GM21825 (cell line): ENCODE measurements around the gene PARVB.

Experiments used
- ATAC-seq: cut with Tn5 transposase; IDR thresholded peaks from one replicate; pipeline ENCODE4 v1.9.1; 2021; ENCODE audit warnings: mild to moderate bottlenecking, moderate library complexity; ENCODE audit not compliant: unreplicated experiment

The PARVB gene

DNA sequence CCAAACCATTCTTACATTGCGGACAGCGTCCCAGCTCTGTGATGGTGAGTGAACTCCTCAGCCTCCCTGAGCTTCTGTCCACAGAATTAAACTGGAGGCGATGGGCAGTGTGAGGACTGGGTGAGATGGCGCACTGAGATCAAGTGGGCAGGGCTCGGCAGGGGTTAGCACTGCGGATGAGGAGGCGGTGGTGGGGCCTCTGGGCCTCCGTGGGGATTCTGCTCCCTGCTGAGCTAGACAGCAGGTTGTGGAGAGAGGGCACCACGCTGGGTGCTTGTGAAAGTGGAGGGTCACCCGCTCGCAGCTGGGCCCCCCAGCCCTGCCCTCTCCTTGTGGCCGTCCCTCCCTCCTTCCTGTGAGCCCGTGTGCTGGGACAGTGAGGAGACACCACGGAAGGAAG is 131.0 kb downstream of the PARVB start:
- no peak for ATAC-seq

DNA sequence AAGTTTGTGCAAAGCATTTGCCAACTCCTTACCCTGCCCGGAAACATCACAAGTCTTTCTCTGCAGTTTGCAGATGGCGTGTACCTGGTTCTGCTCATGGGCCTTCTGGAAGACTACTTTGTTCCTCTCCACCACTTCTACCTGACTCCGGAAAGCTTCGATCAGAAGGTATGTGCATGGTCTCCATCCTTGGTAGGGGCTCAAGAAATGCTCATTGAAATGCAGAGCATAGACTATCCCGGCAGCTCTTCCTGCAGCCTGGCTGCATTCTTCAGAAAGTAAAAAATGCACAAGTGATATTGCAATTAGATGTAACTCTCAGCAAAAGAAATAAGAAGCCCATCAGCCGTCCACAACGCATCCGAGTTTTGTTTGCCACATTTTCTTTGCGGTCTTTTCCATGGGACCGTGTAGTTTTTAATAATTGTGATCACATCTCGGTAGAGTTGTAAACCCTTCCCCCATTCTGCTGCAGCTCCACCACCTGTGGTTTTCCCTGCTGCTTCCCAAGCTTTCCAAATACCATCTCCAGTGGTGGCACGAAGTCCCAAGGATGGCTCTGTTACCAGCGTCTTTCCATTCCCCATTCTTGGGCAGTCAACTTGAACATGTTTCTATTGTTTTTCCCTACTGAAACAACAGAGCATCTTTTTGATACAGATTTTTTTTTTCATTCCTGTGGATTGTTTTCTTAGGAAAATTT is 134.0 kb downstream of the PARVB start:
- ATAC-seq, result no peak

DNA sequence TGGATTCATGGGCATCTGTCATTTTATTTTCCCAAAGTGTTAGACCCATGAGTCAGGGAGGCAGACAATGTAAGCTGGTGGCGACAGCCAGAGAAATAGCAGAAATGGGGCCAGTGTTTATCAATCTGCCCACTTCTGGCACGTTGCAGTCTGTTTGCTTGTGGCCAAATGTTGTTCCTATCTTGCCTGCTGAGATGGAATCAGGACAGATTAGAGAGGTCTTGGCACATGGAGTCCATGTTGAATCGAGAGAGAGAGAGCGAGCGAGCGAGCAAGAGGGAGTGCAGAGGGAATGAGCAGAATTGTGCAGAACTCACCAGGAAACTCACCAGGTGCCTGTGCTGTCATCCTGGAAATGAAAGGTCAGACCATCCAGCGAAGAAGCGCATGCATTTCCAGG is 134.7 kb downstream of the PARVB start:
- ATAC-seq, result no peak

DNA sequence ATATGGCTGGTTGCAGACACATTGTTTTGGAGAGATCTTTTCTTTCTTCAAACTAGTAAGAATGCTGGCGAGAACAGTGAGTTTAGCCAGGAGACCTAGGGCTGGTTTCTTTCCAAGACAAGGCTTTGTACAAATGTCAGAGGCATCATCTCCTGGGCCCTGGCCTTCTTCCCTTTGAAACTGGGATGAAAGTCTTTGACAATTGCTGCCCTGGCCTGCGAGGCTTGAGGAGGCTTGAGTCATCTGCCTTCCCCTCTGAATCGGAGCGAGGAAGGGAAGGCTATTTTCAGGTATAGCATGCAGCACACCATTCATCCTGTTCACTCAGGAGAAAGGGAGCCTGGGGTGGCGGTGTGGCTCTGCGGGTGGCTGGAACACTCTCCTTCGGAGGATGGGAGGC is 135.1 kb downstream of the PARVB start:
- ATAC-seq, result no peak

DNA sequence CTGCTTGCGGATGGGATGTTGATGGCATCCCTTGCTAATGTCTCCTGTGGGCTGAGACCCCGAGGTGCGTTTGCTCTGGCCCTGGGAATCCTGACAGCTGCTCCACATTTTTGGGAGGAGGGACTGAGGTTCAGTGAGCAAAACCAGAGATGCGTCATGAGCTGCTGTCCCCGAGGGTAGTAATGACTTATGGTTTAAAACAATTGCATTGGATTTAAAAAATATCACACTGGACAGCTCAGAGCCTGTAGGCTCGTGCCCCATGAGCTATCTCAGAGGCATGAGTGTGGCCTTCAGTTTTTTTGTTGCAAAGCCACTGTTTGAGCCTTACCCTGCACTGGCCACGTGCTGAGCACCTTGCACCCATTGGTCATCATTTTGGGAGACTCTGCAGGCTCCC is 135.7 kb downstream of the PARVB start:
- no peak for ATAC-seq

DNA sequence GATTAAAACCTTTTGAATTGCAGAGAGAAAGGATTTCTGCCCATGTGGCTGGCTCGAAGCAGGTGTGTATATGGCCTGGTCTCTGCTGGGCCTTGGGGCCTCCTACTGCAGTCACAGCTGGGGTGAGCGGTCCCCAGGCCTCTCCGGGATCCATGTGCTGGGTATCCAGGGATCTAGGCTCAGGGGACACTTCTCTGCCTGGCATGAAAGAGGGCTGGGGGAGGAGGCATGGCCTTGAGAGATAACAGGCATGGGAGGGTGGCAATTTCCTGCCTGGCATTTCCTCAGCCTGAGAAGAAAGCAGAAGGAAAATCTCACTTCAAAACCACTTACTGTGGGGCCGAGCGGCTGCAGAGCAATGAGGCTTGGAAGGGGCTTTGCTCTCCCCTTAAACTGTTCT is 136.3 kb downstream of the PARVB start:
- no peak for ATAC-seq

DNA sequence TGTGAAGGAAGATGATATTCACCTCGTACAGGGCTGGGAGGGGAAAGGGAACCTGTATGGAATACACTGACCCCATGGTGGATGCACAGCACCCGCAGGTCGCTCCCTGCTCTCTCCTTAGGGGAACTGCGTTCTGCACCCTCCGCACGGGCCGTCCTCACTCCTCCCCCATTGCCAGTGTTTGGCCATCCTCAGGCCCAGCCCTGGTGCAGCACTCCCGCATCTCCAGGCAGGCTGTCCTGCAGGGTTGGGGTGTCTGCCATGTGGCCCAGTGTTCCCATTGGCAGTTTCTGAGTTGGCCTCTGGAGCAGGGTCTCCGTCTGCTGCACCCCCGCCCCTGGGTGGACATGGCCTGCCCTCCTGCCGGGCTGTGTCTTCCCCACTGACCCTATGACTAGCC is 137.6 kb downstream of the PARVB start:
- no peak for ATAC-seq

DNA sequence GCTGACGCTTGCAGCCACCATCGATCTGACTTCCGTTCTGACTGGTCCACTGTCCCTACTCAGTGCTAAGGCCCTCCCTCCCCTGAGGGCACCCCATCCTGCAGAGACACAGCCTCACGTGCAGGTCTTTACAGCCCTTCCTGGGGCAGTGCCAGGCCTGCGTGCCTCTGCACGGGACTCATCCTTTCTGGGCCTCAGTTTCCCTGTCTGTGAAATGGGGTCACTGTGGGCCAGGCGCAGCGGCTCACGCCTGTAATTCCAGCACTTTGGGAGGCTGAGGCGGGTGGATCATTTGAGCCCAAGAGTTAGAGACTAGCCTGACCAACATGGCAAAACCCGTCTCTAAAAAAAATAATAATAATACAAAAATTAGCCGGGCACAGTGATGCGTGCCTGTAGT is 138.9 kb downstream of the PARVB start:
- ATAC-seq, result no peak

DNA sequence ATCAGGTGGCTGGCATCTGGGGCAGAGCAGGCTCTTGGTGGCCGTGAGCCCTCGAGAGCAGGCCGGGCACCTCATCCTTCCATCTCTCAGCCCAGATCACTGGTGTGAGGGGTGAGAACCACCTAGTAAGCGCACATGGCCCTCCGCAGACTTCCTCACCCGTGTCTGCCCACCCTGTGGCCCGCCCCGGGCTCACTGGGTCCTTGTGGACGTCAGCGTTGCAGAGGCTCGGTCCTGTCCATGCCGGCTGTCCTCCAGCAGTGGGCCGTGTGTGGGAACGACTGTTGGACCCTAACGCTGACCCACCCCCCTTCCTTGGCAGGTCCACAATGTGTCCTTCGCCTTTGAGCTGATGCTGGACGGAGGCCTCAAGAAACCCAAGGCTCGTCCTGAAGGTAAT is 139.4 kb downstream of the PARVB start:
- ATAC-seq, result no peak

DNA sequence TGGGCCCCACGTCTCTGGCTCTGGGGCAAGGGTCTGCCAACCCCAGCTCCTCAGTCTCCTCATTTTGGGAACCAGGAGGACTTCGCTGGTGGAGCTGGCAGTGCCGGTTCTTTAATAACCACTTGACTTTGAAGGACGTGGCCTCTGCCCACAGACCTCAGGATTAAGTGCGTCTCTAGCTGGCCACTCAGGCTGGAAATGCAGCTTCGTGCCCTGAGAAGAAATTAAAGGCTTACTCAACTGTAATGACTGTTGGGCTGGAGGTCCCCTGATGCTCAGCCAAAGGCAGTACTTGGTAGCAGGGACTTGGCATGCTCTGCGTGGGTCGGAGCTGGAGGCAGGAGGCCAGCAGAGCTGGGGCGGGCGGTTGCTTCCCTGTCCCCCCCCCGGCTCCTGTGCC is 139.9 kb downstream of the PARVB start:
- no peak for ATAC-seq

DNA sequence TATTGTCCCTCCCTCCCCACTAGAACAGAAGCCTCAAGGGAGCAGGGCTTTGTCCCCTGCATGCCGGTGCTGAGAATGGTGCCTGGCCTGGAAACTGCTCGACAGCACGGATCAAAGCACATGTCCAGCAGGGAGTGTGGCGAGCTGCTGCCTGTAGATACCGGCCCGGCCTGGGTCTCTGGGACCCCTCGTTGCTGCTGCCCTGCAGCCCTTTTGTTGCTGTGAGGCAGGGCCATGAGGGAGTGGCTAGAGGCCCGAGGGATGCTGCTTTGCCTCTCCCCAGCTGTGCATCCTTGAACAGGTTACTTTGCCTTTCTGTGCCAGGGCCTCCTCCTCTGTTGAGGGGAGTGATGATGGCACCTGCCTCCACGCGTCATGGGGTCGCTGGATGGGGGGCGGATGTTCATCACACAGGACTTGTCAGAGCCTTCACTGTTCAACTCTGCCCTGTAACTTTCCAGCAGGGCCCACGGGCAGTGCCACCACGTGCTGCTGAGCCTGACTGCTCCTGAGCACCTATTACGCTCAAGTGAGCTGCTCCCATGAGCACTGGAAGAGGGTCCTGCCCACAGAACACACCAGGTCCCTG is 141.3 kb downstream of the PARVB start:
- no peak for ATAC-seq

DNA sequence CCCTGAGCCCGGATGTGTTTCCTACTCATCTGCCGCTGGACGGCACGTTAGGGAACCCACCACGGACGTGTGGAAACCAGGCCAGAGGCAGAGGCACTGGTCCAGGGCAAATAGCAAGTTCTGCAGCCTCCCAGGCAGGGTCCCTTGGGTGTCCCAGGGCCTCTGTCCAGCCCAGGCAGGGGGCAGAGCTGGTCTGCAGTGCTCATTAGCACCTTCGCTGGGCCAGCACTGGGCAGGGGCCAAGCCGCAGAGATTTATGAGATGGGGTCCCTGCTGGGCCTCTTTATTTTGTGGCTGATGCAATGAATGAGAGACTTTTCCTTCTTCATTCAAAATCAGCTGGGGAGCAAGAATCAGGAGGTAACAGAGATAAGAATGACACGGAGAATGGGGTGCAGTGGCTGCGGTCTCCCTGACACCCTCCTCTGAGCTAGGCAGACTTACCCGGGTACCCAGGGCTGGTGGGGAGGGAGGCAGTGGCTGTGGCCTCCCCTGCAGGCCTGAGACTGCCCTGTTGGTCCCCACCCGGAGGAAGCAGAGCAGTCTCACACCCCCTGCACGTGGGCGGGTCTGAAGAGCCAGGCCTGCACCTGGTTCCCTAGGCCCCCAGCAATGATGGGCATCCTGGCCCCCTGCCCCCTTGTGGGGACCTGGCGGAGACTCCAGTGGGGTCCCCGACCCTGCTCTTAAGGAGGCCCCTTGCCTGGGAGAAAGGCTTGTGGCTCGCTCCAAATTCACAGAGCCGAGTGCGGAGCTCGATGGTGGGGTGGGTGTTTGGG is 142.6 kb downstream of the PARVB start:
- no peak for ATAC-seq

DNA sequence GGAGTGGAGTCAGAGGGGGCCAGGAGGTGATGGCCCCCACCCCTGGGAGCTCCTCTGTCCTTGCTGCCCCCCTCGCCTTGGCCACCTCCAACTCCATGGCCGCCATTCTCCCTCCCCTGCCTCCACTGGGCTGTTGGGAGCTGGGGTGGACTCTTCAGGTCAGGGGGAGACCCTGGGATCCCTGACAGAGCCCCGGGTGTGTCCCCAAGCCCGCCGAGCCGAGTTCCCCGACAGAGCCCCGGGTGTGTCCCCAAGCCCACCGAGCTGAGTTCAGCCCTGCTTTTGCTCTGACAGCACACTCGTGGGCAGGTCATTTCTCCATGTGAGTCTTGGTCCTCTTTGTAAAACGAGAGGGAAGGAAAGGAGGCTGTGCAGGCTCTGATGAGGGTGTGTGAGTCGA is 143.4 kb downstream of the PARVB start:
- ATAC-seq, result no peak

DNA sequence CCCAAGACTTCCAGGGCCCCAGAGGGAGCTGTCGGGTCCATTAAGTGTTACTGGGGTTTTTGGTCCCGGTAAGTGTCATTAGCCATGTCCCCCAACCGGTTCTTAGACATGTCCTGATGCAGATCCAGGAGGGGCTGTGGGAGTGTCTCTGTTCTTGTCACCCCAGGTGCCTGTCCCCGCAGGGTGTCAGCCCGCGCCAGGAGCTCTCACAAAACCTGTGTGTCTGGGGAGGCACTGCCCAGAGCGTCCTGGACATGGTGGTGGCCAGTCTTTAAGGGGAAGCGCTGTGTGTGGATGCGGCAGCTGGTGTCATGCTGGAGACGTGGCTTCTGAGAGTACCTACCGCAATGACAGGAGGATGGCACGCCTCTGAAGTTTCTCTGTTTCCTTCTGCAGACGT is 144.1 kb downstream of the PARVB start:
- no peak for ATAC-seq

DNA sequence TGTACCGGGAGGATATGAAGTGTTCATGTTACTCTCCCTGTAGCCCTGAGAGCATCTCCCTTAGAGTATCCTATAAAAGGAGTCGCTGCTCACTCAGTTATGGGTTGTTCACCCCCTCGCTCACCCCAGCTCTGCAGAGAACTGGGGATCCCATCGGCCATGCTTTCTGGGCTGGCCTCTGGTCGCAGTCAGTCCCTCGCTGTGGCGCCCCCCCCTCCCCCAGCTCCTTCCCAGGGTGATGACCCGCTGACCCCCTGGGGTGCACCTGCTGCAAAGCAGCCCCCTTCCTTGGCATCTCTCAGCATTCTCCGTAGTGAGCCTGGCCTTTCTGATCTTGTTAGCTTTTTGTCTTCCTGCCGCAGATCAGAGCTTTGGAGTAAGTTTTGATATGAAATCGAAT is 146.4 kb downstream of the PARVB start:
- ATAC-seq, result no peak

DNA sequence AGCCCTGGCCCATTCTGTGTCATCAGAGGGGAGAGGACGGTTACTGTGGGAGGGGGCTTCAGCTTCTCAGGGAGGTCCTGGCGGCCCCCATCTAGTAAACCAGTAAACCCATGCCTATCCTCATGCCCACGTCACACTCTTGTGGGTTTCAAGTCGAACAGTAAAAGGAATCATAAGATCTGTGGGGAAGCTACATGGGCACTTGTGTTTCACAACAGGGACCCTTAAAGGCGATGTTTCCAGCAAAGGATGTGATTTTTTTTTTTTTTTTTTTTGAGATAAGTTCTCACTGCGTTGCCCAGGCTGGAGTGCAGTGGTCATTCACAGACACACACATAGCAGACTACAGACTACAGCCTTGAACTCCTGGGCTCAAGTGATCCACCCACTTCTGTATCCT is 147.5 kb downstream of the PARVB start:
- ATAC-seq, result no peak

DNA sequence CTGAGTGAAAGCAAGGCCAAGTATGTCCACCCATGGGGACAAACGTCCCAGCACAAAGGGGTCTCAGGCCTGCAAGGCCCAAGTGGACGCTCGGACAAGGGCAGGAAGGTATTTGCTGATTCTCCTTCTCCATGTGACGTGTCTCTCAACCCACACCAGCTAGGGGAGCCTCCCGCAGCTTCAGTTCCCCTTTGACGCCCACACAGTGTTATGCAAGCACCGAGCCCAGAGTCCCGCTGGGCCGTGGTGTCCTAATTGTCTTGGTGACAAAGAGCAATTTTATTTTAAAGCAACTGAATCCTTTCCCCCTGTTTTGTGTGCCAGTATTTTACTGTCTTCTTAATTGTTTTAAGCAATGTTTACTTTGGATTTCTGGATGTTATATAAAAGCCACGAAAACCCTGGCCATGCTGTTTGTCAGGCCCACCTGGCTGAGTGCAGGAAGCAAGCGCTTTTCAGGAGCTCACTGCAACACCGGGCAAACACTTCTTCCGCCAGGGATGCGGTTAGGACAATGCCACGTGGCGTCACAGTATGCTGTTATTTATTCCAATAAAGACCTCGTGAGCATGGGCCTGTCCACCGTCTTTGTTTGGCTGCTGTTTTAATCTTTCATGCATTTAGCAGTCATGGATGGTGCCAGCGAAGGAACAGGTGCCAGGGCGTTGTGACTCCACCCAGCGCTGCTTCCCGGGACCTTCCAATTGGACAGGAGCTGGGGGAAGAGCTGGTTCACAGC is 148.4 kb downstream of the PARVB start:
- ATAC-seq, result peak; percentile 49

DNA sequence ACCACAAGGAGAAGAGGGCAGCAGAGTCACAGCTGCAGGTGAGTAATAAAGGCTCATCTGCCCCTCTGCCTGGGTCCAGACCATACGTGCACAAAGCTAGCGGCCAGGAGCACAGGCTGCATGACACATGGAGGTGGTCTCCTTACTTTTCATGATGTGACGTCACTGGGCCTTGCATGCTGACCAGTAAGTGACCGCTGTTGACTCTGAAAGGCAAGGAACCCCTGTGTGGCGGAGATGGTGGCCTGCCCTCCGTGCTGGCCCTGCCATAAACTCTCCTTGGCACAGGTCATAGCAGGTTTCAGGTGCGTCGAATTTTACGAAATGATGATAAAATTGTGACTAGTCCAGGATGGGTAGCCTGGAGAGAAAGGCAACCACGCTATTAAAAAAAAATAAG is 149.1 kb downstream of the PARVB start:
- ATAC-seq, result no peak

DNA sequence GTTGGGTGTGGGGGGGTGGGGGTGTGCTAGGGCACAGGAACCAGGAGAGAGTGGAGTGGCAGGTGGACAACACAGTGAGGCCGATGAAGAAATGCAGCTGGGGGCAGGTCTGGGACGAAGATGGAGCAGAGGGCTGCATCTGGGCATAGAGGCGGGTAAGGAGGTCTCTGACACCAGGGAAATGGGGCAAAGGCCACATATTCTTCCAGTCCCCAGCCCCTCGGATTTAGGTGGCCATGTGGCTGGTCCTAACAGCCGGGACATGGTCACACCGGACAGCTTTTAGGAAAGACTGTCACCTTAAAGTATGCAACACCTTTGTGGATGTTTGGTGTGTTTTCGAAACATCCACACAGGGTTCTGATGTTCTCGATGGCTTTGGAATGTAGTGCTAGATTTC is 151.6 kb downstream of the PARVB start:
- ATAC-seq, result no peak

DNA sequence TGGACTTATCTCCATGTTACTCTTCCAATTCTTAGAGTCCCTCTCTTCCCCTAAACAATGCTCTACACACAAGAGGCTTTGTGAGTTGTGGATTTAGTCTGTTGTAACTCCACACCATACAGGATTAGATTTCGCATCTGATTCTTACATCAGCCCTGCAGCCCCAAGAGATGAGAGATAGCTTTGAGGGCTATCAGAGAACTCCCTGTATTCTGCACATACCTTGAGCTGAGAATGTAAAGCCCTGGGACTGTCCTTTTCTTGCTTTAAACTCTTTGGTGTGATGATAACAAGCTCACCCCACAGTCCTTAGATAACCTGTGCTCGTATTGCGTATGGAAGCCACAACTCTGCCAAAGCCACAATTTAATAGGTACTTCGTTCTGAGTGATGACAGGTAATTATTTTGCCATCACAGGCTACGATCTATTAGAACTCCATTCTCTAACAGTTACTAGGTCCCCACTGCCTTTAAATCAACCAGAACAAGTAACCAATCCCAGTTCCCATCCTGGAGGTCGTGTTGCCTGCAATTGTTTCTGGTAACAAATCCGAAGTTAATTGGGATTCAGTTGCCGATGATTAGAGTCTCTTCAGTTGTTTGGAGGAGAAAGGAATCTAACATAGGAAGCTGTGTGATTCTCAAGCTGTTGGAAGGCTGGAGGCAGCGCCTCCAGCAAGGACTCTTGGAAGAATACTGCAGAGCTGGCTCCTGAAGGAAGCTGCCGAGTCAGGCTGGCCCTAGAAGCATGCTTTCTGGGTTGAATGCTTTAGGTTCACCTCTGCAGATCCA is 155.3 kb downstream of the PARVB start:
- no peak for ATAC-seq
